GM12801 (cell line): ENCODE data around the gene CLDND2.

Experiments used
- TF ChIP-seq, protein P1 (sequence below): IDR thresholded peaks from one replicate; pipeline ENCODE4 v1.5.1; 2011; ENCODE audit warnings: control low read depth; ENCODE audit not compliant: insufficient read length; ENCODE audit errors: extremely low read depth

The CLDND2 gene

DNA sequence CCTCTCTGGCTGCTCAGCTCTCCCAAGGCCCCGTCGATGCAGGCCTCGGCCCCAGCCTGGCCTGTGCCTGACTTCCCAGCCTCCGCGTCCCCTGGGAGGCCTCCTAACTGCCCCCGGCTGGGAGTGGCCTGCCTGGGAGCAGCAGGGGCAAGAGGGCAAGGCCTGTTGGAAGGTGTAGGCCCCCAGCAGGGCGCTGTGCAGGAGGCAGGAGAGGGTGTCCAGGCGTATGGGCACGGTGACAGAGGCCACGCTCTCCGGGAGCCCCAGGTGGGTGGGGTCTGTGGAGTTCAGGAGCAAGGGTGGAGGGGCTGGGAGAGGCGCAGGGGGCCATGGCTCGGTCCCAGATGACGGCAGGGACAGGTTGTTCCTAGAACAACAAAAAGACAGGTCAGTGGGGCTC lies 20.3 kb upstream of the CLDND2 start:
- TF ChIP-seq, protein P1, sequence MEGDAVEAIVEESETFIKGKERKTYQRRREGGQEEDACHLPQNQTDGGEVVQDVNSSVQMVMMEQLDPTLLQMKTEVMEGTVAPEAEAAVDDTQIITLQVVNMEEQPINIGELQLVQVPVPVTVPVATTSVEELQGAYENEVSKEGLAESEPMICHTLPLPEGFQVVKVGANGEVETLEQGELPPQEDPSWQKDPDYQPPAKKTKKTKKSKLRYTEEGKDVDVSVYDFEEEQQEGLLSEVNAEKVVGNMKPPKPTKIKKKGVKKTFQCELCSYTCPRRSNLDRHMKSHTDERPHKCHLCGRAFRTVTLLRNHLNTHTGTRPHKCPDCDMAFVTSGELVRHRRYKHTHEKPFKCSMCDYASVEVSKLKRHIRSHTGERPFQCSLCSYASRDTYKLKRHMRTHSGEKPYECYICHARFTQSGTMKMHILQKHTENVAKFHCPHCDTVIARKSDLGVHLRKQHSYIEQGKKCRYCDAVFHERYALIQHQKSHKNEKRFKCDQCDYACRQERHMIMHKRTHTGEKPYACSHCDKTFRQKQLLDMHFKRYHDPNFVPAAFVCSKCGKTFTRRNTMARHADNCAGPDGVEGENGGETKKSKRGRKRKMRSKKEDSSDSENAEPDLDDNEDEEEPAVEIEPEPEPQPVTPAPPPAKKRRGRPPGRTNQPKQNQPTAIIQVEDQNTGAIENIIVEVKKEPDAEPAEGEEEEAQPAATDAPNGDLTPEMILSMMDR = no peak

DNA sequence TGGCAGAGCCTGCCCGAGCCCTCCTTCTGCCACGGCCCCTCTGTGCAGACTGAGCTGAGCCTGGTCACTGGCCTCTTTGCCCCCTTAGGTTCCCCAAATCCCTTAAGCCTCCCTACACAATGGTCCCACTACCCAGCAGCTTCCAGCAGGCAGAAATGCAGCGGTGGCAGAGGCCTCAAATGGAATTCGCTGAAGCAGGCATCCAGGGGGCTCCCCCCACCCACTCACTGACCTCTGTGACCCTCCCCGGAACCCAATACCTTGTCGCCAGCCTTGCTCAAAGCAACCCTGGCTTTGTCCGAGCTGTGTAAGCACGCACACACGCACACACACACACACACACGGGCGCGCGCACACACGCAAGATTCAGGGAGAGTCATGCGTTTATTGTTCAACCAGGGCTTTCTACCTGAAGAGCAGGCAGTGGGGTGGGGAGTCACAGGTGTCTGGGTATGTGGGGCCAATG lies 19.2 kb upstream of the CLDND2 start, which contains the start of gene LIM2:
Gene LIM2, minus strand, starts transcription at position 51 of the 466 bp plus-strand sequence. CDS start 531 bp downstream, outside the sequence.
- TF ChIP-seq, protein P1 = no peak

DNA sequence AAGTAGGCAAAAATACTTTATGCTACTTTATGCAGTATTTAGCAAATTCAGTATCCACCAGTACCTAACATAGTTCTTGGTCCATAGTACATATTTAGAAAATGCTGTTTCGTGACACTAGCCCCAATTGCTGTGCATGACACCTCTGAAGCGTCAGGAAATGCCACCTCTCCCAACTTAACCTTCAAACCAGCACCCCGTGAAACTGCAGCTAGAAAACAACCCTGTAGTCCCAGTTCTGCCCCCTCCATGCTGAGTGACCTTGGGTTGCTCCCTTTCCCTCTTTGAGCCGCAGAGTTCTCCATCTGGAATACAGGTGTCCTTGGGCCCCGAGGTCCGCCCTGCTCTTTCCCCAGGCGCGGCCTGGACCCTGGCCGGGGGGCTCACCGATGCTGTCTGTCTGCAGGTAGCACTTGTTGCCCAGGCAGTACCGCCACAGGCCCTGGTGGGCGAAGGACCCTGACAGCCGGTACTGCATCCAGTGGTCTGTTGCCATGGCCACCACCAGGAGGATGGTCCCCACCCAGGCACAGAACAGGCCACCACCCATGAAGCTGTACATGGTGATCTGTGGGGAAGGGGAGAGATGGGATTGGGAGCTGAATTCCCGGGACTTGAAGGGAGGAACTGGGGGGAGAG lies 18.2 kb upstream of the CLDND2 start:
- TF ChIP-seq, protein P1 = no peak

DNA sequence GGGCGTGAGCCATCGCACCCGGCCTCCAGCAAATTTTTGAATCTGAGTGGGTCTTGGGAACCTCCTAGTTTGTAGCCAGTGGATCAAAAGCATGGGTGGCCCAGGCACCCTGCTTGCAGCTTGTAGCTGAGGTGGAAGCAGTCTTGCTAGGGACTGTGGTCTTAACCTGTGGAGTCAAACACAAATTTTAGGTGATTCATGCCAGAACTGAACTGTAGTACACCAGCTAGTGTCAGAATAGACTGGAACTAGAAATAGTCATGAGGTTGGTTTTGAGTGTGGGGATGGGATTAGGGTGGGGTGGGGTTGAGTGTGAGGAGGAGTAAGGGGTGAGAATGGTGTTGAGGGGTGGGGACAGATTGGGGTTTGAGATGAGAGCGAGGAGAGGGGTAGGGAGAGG lies 13.2 kb upstream of the CLDND2 start:
- TF ChIP-seq, protein P1 = no peak

DNA sequence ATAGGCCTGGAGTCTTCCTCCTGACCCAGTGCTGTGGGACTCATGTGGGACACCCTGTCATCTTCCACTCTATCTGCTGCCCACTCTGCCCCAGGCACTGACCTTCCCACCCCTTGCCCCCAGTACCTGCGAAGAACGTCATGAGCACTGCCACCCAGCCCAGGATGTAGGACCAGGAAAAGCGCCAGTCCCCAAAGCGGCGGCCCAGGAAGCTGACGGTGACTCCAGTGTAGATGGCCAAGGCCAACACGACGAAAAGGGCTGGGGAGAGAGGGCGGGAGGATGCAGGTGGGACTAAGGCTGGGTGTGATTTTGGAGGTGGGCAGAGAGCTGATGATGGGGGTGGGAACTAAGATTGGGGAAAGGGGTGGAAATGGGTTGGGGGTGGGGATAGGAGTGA lies 11.6 kb upstream of the CLDND2 start:
- TF ChIP-seq, protein P1 = no peak

DNA sequence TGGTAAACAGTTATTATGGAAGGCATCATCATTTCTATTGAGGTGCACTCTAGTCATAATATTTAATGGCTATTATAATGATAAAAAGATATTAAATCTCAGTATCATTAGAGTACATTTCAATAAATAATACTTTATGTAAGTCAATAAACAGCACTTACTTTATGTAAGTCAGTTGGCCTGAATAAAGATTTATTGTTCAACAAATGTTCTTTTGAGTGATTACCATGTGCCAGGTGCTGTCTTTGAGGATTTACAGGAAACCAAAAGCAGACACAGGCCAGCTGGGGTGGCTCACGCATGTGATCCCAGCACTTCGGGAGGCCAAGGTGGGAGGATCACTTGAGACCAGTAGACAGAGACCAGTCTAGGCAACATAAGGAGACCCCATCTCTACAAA lies 8.6 kb upstream of the CLDND2 start:
- TF ChIP-seq, protein P1 = no peak

DNA sequence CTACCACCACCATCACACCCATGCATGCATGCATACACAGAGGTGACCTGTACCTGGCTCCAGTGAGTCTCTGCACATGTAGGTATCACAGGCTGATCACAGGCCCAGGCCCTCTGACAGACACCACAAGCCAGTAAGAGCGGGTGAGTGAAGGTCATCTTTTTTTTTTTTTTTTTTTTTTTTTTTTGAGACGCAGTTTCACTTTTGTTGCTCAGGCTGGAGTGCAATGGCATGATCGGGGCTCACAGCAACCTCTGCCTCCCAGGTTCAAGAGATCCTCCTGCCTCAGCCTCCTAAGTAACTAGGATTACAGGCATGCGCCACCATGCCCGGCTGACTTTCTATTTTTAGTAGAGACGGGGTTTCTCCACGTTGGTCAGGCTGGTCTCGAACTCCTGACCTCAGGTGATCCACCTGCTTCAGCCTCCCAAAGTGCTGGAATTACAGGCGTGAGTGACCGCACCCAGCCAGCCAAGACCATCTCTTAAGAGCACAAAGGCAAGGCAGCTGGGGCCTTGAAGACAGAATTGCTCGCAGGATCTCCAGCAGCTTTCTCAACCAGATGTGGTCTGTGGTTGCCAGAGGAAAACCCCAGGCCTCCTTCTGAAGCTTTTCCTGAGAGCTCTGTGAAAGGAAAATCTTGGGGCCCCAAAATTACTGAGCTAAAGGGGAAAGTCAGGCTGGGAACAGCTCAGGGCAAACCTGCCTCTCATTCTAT lies 6.9 kb upstream of the CLDND2 start:
- TF ChIP-seq, protein P1 = no peak
